ENCODE measurements around the gene HOXB5.

The HOXB5 gene

GRCh38 chr17:48603959-48604769 lies 10.6 kb upstream of the HOXB5 start (continued):
- TF ChIP-seq, protein P1, sequence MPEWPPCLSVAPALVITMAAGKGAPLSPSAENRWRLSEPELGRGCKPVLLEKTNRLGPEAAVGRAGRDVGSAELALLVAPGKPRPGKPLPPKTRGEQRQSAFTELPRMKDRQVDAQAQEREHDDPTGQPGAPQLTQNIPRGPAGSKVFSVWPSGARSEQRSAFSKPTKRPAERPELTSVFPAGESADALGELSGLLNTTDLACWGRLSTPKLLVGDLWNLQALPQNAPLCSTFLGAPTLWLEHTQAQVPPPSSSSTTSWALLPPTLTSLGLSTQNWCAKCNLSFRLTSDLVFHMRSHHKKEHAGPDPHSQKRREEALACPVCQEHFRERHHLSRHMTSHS (tag by site-specific recombination; IDR thresholded peaks at IDR 0.05) = no peak
- TF ChIP-seq ZNF350 (tag by site-specific recombination; IDR thresholded peaks at IDR 0.05) = no peak
- TF ChIP-seq ZNF530 (tag by site-specific recombination; IDR thresholded peaks at IDR 0.05; ENCODE audit: low read depth) = no peak
- no peak for TF ChIP-seq ZNF514 (tag by site-specific recombination; IDR thresholded peaks at IDR 0.05)
- TF ChIP-seq ZNF23 (tag by site-specific recombination; IDR thresholded peaks at IDR 0.05; ENCODE audit: borderline replicate concordance) = no peak
- no peak for TF ChIP-seq ZNF768 (tag by site-specific recombination; IDR thresholded peaks at IDR 0.05)
- no peak for TF ChIP-seq ZNF16 (tag by site-specific recombination; IDR thresholded peaks at IDR 0.05; ENCODE audit: low read depth)
- no peak for TF ChIP-seq ZNF223 (tag by site-specific recombination; IDR thresholded peaks at IDR 0.05)
- no peak for TF ChIP-seq ZNF175 (tag by site-specific recombination; IDR thresholded peaks at IDR 0.05)
- no peak for TF ChIP-seq ZEB2 (tag by site-specific recombination; IDR thresholded peaks at IDR 0.05)
- no peak for TF ChIP-seq TRIM28 (IDR thresholded peaks at IDR 0.05; ENCODE audit: borderline replicate concordance, low read length)
- no peak for TF ChIP-seq ZBTB49 (tag by site-specific recombination; IDR thresholded peaks at IDR 0.05; ENCODE audit: low read depth)
- no peak for TF ChIP-seq ZFP3 (tag by site-specific recombination; IDR thresholded peaks at IDR 0.05; ENCODE audit: low read depth)
- TF ChIP-seq ZNF155 (tag by site-specific recombination; IDR thresholded peaks at IDR 0.05) = no peak
- TF ChIP-seq ZNF366 (tag by site-specific recombination; conservative IDR thresholded peaks at IDR 0.05) = peak; percentile 42; the same call in 1 of the 2 replicates
- TF ChIP-seq ZNF76 (tag by site-specific recombination; IDR thresholded peaks at IDR 0.05; ENCODE audit: borderline replicate concordance, low read depth) = peak; percentile 63; the same call in 1 of the 2 replicates
- TF ChIP-seq ZNF561 (tag by site-specific recombination; IDR thresholded peaks at IDR 0.05; ENCODE audit: borderline replicate concordance) = no peak; the same call in 1 of the 2 replicates
- TF ChIP-seq MEIS1 (CRISPR knock-in tag; IDR thresholded peaks at IDR 0.05; ENCODE audit: borderline replicate concordance) = no peak
- TF ChIP-seq ZBTB1 (tag by site-specific recombination; IDR thresholded peaks at IDR 0.05) = no peak
- no peak for TF ChIP-seq ZBTB7A (tag by site-specific recombination; IDR thresholded peaks at IDR 0.05; ENCODE audit: low read depth)
- no peak for TF ChIP-seq ZNF335 (tag by site-specific recombination; conservative IDR thresholded peaks at IDR 0.05)
- TF ChIP-seq, protein P2, sequence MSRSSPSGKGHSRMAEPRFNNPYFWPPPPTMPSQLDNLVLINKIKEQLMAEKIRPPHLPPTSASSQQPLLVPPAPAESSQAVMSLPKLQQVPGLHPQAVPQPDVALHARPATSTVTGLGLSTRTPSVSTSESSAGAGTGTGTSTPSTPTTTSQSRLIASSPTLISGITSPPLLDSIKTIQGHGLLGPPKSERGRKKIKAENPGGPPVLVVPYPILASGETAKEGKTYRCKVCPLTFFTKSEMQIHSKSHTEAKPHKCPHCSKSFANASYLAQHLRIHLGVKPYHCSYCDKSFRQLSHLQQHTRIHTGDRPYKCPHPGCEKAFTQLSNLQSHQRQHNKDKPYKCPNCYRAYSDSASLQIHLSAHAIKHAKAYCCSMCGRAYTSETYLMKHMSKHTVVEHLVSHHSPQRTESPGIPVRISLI (tag by site-specific recombination; IDR thresholded peaks at IDR 0.05) = no peak
- no peak for TF ChIP-seq ZNF792 (tag by site-specific recombination; IDR thresholded peaks at IDR 0.05)
- TF ChIP-seq, protein P3, sequence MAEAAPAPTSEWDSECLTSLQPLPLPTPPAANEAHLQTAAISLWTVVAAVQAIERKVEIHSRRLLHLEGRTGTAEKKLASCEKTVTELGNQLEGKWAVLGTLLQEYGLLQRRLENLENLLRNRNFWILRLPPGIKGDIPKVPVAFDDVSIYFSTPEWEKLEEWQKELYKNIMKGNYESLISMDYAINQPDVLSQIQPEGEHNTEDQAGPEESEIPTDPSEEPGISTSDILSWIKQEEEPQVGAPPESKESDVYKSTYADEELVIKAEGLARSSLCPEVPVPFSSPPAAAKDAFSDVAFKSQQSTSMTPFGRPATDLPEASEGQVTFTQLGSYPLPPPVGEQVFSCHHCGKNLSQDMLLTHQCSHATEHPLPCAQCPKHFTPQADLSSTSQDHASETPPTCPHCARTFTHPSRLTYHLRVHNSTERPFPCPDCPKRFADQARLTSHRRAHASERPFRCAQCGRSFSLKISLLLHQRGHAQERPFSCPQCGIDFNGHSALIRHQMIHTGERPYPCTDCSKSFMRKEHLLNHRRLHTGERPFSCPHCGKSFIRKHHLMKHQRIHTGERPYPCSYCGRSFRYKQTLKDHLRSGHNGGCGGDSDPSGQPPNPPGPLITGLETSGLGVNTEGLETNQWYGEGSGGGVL (tag by site-specific recombination; IDR thresholded peaks at IDR 0.05) = peak; percentile 82
- TF ChIP-seq, protein P4, sequence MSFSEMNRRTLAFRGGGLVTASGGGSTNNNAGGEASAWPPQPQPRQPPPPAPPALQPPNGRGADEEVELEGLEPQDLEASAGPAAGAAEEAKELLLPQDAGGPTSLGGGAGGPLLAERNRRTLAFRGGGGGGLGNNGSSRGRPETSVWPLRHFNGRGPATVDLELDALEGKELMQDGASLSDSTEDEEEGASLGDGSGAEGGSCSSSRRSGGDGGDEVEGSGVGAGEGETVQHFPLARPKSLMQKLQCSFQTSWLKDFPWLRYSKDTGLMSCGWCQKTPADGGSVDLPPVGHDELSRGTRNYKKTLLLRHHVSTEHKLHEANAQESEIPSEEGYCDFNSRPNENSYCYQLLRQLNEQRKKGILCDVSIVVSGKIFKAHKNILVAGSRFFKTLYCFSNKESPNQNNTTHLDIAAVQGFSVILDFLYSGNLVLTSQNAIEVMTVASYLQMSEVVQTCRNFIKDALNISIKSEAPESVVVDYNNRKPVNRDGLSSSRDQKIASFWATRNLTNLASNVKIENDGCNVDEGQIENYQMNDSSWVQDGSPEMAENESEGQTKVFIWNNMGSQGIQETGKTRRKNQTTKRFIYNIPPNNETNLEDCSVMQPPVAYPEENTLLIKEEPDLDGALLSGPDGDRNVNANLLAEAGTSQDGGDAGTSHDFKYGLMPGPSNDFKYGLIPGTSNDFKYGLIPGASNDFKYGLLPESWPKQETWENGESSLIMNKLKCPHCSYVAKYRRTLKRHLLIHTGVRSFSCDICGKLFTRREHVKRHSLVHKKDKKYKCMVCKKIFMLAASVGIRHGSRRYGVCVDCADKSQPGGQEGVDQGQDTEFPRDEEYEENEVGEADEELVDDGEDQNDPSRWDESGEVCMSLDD (tag by site-specific recombination; IDR thresholded peaks at IDR 0.05) = peak; percentile 54
- TF ChIP-seq ZNF654 (tag by site-specific recombination; IDR thresholded peaks at IDR 0.05; ENCODE audit: low read depth) = no peak
- TF ChIP-seq, protein P5, sequence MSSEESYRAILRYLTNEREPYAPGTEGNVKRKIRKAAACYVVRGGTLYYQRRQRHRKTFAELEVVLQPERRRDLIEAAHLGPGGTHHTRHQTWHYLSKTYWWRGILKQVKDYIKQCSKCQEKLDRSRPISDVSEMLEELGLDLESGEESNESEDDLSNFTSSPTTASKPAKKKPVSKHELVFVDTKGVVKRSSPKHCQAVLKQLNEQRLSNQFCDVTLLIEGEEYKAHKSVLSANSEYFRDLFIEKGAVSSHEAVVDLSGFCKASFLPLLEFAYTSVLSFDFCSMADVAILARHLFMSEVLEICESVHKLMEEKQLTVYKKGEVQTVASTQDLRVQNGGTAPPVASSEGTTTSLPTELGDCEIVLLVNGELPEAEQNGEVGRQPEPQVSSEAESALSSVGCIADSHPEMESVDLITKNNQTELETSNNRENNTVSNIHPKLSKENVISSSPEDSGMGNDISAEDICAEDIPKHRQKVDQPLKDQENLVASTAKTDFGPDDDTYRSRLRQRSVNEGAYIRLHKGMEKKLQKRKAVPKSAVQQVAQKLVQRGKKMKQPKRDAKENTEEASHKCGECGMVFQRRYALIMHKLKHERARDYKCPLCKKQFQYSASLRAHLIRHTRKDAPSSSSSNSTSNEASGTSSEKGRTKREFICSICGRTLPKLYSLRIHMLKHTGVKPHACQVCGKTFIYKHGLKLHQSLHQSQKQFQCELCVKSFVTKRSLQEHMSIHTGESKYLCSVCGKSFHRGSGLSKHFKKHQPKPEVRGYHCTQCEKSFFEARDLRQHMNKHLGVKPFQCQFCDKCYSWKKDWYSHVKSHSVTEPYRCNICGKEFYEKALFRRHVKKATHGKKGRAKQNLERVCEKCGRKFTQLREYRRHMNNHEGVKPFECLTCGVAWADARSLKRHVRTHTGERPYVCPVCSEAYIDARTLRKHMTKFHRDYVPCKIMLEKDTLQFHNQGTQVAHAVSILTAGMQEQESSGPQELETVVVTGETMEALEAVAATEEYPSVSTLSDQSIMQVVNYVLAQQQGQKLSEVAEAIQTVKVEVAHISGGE (tag by site-specific recombination; conservative IDR thresholded peaks at IDR 0.05; ENCODE audit: low read depth) = no peak
